Astrocyte (in vitro differentiated cells and primary cell): ENCODE results near the gene SAMD14. TPM values are rescaled to one million over a fixed set of nuclear protein-coding genes. Genes with fewer than 3 reads are reported as not detected.

Source experiments
- DNase-seq: peaks from one replicate; pipeline ENCODE4 v3.0.0-alpha.2; 2010; ENCODE audit warnings: low read depth
- FAIRE-seq: peaks from 2 replicates; lab custom pipeline; 2011; peaks lifted over from hg19 to GRCh38; lab: Jason Lieb, UNC
- H2AFZ ChIP-seq: 2 replicates; pipeline ENCODE4 v1.6.0; 2012; ENCODE audit warnings: low read depth, low read length, inconsistent platforms
- H3K27ac ChIP-seq: 2 replicates; pipeline ENCODE4 v1.5.1; 2011; ENCODE audit warnings: low read depth, low read length, inconsistent platforms
- H3K27me3 ChIP-seq: 2 replicates; pipeline ENCODE4 v1.6.0; 2011; ENCODE audit warnings: low read length, inconsistent platforms; ENCODE audit not compliant: insufficient read depth
- H3K36me3 ChIP-seq: 2 replicates; pipeline ENCODE4 v1.5.1; 2011; ENCODE audit warnings: low read length, inconsistent platforms; ENCODE audit not compliant: insufficient read depth
- H3K4me1 ChIP-seq: 2 replicates; pipeline ENCODE4 v1.5.1; 2011; ENCODE audit warnings: low read length, inconsistent platforms; ENCODE audit not compliant: insufficient read depth
- H3K4me2 ChIP-seq: 2 replicates; pipeline ENCODE4 v1.6.0; 2012; ENCODE audit warnings: low read length, inconsistent platforms
- H3K4me3 ChIP-seq: 2 replicates; pipeline ENCODE4 v1.5.1; 2011; ENCODE audit warnings: low read depth, mild to moderate bottlenecking, low read length, inconsistent platforms; ENCODE audit not compliant: insufficient read depth
- H3K79me2 ChIP-seq: 2 replicates; pipeline ENCODE4 v1.6.0; 2012; ENCODE audit warnings: mild to moderate bottlenecking, low read length, inconsistent platforms; ENCODE audit not compliant: insufficient read depth
- H3K9ac ChIP-seq: 2 replicates; pipeline ENCODE4 v1.6.0; 2012; ENCODE audit warnings: mild to moderate bottlenecking, low read length, inconsistent platforms
- H3K9me3 ChIP-seq: 2 replicates; pipeline ENCODE4 v1.5.1; 2012; ENCODE audit warnings: low read depth, mild to moderate bottlenecking, low read length, inconsistent platforms; ENCODE audit not compliant: insufficient read depth
- H4K20me1 ChIP-seq: 2 replicates; pipeline ENCODE4 v1.6.0; 2012; ENCODE audit warnings: low read length, inconsistent platforms; ENCODE audit not compliant: insufficient read depth
- H3K27ac Mint-ChIP-seq: one replicate; pipeline ENCODE4 v1.8.0; 2021; ENCODE audit warnings: mild to moderate bottlenecking, mixed read lengths; ENCODE audit not compliant: unreplicated experiment
- H3K27me3 Mint-ChIP-seq: one replicate; pipeline ENCODE4 v1.8.0; 2021; ENCODE audit warnings: low read depth, mixed read lengths; ENCODE audit not compliant: unreplicated experiment
- H3K36me3 Mint-ChIP-seq: one replicate; pipeline ENCODE4 v1.8.0; 2021; ENCODE audit warnings: low read depth, mixed read lengths; ENCODE audit not compliant: unreplicated experiment
- H3K4me1 Mint-ChIP-seq: one replicate; pipeline ENCODE4 v1.8.0; 2021; ENCODE audit warnings: low read depth, mixed read lengths; ENCODE audit not compliant: unreplicated experiment
- H3K4me3 Mint-ChIP-seq: one replicate; pipeline ENCODE4 v1.8.0; 2021; ENCODE audit warnings: mild to moderate bottlenecking, moderate library complexity, mixed read lengths; ENCODE audit not compliant: unreplicated experiment
- H3K9me3 Mint-ChIP-seq: one replicate; pipeline ENCODE4 v1.8.0; 2021; ENCODE audit warnings: mild to moderate bottlenecking, mixed read lengths; ENCODE audit not compliant: unreplicated experiment
- EZH2 ChIP-seq: IDR thresholded peaks from 2 replicates; pipeline ENCODE4 v1.6.1; 2012; ENCODE audit warnings: mild to moderate bottlenecking, low read length, inconsistent platforms; ENCODE audit not compliant: insufficient read depth
- total RNA-seq: library from RNA; stranded (reverse); gene quantifications from 2 replicates; pipeline ENCODE4 v1.2.1, GENCODE V29; 2021
- TF ChIP-seq, protein P1 (sequence below): IDR thresholded peaks from 2 replicates; pipeline ENCODE4 v1.5.1; 2011; ENCODE audit warnings: low read depth, mild to moderate bottlenecking, inconsistent platforms, low read length, moderate library complexity; ENCODE audit not compliant: insufficient read depth

Gene SAMD14
- total RNA-seq, 1 donor from 2014 or later, result 10.8 TPM

DNA sequence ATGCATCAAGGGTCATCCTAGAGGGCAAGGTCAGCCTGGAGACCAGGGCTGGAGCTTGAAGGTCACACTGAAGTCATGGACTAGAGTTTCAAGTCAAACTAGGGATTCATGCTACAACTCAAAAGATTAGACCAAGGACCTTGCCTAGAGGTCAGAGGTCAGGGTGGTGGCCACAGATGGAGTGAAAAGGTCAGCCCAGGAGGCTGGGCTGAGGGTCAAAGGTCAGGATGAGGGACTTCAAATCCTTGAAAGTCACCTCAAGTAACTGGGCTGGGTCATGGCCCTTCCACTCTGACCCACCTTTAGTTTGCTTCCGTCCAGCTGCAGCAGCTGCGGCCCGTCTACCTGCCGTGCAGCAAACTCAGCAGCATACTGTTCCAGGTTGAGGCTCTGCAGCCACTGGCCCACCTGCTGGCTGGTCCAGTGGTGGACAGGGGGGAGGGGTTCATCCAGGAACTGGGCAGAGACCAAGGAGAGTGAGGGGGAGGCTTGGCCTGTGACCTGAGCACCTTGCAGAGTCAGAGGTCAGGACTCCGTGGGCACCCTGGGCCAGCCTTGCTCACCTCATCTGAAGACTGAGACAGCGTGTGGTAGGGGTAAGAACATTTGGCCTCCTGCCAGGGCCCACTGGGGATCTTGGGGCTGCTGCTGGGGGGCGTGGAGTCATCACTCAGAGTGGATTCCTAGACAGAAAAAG lies 16.2 kb downstream of the SAMD14 start:
- Histone ChIP-seq H3K36me3 (no peaks in the 10 kb centered on the region), H3K79me2 (no peaks in the 10 kb centered on the region), H3K4me2 (no peak overlapping the region), H3K27ac (no peak overlapping the region), H2AFZ (no peak overlapping the region), H3K4me3 (no peak overlapping the region), H3K4me1 (peaks cover 4% of the 10 kb centered on the region), H3K9me3 (no peaks in the 10 kb centered on the region), H3K9ac (no peak overlapping the region), H3K27me3 (no peaks in the 10 kb centered on the region), H4K20me1 (no peaks in the 10 kb centered on the region)
- Mint-ChIP-seq H3K9me3 (no peaks in the 10 kb centered on the region), H3K36me3 (peaks cover 10% of the 10 kb centered on the region), H3K4me1 (peaks cover 5% of the 10 kb centered on the region), H3K27me3 (peaks cover 11% of the 10 kb centered on the region), H3K27ac (no peak overlapping the region), H3K4me3 (no peak overlapping the region)
- TF ChIP-seq, protein P1, sequence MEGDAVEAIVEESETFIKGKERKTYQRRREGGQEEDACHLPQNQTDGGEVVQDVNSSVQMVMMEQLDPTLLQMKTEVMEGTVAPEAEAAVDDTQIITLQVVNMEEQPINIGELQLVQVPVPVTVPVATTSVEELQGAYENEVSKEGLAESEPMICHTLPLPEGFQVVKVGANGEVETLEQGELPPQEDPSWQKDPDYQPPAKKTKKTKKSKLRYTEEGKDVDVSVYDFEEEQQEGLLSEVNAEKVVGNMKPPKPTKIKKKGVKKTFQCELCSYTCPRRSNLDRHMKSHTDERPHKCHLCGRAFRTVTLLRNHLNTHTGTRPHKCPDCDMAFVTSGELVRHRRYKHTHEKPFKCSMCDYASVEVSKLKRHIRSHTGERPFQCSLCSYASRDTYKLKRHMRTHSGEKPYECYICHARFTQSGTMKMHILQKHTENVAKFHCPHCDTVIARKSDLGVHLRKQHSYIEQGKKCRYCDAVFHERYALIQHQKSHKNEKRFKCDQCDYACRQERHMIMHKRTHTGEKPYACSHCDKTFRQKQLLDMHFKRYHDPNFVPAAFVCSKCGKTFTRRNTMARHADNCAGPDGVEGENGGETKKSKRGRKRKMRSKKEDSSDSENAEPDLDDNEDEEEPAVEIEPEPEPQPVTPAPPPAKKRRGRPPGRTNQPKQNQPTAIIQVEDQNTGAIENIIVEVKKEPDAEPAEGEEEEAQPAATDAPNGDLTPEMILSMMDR, result no peak
- TF ChIP-seq EZH2, result no peak
- DNase-seq (no peak), FAIRE-seq (no peak)

DNA sequence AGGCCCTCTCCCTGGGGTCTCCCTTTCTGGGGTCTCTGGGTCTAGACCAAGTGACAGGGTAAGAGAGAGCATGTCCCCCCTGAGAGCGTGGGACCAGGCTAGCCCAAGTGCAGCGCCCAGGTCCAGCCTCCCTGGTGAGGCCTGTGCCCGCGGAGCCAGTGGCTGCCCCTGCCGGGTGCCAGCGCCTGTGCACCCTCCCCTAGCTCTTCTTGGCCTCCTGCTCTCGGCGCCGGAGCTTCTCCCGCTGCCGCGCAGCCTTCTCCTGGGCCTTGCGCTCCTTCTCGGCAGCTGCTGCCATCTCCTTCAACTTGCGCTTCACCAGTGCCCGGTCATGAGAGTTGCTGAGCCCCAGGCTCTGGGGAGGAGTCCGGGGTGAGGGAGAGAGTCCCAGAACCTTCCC lies 17.3 kb downstream of the SAMD14 start:
- Histone ChIP-seq H3K9me3 (no peaks in the 10 kb centered on the region), H3K36me3 (no peaks in the 10 kb centered on the region), H3K9ac (no peak overlapping the region), H4K20me1 (no peaks in the 10 kb centered on the region), H3K79me2 (no peaks in the 10 kb centered on the region), H3K4me2 (no peak overlapping the region), H3K27me3 (no peaks in the 10 kb centered on the region), H2AFZ (no peak overlapping the region), H3K27ac (no peak overlapping the region), H3K4me1 (peaks cover 8% of the 10 kb centered on the region), H3K4me3 (no peak overlapping the region)
- peaks cover 16% of the 10 kb centered on the region for H3K36me3 Mint-ChIP-seq
- no peak overlapping the region for H3K27ac Mint-ChIP-seq
- DNase-seq (no peak), FAIRE-seq (no peak)
- peaks cover 5% of the 10 kb centered on the region for H3K27me3 Mint-ChIP-seq
- H3K4me3 Mint-ChIP-seq, result no peak overlapping the region
- no peaks in the 10 kb centered on the region for H3K9me3 Mint-ChIP-seq
- peaks cover 3% of the 10 kb centered on the region for H3K4me1 Mint-ChIP-seq
- TF ChIP-seq EZH2, result no peak
- TF ChIP-seq, protein P1, result no peak
